B cell (primary cell): ENCODE data around the gene SPINK5.

Source experiments
- EZH2 ChIP-seq: IDR thresholded peaks from 2 replicates; pipeline ENCODE4 v1.6.1; 2012; ENCODE audit warnings: borderline replicate concordance, low read depth, mild to moderate bottlenecking, moderate library complexity, low read length; ENCODE audit not compliant: insufficient read depth, poor library complexity, severe bottlenecking
- TF ChIP-seq, protein P1 (sequence below): fragments of 200-600 bp; IDR thresholded peaks from one replicate; pipeline ENCODE4 v1.8.0; 2022; ENCODE audit warnings: antibody characterized with exemption, mild to moderate bottlenecking

DNA sequence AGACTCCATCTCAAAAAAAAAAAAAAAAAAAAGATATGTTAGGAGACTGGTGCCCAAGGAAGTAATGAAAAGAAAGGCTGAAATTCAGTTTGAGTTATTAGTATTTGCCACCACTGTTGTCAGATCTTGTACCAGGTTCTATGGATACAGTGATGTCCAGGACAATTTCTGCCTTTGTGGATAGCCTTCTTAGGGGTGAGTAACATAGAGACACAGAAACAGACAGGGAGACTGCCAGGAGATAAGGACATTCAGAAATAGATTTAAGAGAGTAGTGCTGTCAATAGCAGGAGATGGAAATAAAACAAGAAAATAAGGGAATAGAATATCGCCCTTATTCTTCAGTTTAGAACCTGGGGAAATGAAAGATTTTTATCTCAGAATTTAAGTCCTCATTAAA lies 98.3 kb downstream of the SPINK5 start:
- TF ChIP-seq, protein P1, sequence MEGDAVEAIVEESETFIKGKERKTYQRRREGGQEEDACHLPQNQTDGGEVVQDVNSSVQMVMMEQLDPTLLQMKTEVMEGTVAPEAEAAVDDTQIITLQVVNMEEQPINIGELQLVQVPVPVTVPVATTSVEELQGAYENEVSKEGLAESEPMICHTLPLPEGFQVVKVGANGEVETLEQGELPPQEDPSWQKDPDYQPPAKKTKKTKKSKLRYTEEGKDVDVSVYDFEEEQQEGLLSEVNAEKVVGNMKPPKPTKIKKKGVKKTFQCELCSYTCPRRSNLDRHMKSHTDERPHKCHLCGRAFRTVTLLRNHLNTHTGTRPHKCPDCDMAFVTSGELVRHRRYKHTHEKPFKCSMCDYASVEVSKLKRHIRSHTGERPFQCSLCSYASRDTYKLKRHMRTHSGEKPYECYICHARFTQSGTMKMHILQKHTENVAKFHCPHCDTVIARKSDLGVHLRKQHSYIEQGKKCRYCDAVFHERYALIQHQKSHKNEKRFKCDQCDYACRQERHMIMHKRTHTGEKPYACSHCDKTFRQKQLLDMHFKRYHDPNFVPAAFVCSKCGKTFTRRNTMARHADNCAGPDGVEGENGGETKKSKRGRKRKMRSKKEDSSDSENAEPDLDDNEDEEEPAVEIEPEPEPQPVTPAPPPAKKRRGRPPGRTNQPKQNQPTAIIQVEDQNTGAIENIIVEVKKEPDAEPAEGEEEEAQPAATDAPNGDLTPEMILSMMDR: no peak
- no peak for TF ChIP-seq EZH2
